HG03045 (cell line): ENCODE data around the gene SLC4A1.

Experiments
- ATAC-seq: cut with Tn5 transposase; IDR thresholded peaks from one replicate; pipeline ENCODE4 v1.9.1; 2021; ENCODE audit warnings: mild to moderate bottlenecking, moderate library complexity; ENCODE audit not compliant: unreplicated experiment

SLC4A1 gene

DNA sequence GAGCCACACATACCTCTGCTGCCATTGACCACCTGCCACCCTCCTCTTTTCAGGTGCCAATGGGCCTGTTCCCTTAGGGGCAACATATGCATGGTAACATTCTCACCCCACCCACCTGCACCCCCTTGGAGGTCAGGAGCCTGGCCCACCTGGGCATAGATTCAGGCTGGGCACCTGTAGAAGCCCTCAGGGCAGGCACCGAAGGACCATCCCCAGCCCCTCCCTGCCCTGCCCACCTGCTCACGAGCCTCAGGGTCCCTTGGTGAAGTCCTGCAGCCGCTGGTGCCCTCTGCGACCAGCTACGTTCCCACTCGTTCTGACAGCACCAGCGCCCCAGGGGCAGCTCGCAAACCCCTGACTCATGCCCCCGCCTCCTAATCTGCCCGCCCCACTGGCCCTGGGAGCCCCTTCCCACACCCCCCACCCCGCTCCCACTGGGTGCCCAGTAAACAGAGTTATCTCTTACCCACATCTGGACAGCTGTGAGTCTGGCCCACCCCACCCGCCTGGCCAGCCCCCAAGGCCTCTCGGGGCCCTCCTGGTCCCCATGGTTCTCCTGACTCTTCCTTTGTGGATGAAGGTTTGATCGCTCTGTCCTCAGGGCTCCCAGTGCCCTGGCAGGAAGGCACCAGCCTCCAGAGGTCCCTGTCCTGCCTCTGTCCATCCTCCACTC is at the start of gene SLC4A1:
TSS of gene SLC4A1 (minus strand) at position 318 of the 673 bp plus-strand sequence. CDS start 5,269 bp downstream, outside the sequence.
- no peak for ATAC-seq

DNA sequence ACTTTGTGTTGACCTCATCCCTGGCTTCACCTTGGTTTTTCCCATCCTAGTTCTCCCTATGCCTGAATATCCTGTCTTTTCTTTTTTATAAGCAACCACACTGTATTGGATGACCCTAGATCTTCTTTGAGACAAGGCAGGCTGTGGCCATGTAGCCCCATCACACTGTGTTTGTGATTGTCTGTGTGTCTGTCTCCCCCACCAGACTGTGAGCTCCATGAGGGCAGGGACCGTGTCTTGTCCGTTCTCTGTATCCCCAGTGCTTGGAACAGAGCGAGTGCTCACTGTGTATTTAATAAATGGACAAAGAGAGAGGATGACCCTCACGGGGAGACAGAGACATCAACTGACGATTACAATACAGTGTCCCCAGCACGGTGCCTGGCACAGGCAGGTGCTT is 49.6 kb upstream of the SLC4A1 start:
- no peak for ATAC-seq

DNA sequence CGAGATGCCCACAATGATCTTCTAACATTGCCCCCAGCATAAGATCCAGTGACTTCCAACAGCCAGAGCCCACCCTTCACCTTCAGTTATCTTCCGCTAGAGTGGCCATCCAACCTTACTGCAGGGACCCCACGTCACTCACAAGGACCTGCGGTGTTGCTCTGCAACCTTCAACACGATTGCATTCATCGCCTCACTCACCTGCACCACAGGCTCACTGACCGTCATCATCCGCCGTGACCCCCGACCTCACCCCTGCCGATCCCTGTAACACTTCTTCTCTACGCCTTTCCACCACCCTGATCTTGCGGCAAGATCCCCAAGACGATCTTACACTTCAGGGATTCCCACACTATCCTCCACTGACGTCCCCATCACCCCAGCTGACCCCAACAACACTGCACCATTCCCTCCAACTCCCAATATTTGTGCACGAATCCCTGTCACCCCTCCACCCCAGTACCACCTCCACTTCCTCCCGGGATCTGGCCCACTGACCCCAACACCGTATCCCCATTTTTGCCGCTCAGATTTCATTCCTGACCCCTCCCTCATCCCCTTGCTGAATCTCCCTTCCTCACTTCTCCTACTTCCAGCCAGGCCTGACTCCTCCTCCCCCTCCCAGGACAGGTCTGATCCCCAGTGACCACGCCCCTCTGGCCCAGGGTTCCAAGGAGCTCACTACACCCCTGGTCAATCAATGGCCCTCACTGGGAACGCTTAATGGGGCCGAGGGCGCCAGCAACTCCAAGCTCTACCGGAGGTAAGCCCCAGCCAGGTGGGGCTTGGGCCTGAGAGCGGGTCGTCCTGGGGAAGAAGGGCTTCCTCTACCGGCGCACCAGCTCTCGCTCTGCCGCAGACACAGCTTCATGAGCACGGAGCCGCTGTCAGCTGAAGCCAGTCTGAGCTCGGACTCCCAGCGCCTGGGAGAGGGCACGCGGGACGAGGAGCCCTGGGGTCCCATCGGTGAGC is 48.1 kb upstream of the SLC4A1 start:
- ATAC-seq = no peak

DNA sequence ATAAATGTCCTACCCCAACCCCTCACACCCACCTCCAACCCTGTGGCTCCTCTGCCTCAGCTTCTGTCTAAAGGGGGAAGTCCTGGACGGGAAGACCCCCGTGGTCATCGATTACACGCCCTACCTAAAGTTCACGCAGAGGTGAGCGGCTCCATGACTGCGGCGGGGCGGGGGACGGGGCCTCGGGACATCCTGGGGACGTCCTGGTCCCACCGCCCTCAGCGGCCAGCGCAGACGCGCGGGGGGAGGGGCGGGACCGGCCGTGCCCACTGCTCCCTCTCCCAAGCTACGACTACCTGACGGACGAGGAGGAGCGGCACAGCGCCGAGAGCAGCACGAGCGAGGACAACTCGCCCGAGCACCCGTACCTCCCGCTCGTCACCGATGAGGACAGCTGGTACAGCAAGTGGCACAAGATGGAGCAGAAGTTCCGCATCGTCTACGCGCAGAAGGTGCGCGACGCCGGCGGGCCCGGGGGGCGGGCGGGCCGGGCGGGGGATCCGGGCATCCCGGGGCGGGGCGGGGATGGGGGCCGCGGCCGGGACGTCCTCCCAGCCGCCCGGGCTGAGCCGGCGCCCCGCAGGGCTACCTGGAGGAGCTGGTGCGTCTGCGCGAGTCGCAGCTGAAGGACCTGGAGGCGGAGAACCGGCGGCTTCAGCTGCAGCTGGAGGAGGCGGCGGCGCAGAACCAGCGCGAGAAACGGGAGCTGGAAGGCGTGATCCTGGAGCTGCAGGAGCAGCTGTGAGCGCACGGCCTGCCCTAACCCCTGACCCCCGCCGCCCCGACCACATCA is 47.1 kb upstream of the SLC4A1 start:
- ATAC-seq = no peak

DNA sequence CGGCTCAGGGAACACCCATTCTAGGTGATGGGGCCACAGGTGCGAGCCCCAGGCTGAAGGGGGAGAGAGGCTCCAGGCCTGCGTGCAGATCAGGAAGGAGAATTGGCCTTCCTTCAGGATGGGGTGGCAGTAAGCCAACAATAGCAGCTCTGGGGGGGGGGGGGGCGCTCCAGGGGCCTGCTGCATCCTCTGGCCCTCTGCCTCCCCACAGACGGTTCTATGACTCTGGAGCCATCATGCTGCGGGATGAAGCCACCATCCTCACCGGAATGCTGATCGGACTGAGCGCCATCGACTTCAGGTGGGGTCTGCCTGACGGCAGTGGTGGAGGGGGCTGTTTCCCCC is 46.6 kb upstream of the SLC4A1 start:
- ATAC-seq = no peak

DNA sequence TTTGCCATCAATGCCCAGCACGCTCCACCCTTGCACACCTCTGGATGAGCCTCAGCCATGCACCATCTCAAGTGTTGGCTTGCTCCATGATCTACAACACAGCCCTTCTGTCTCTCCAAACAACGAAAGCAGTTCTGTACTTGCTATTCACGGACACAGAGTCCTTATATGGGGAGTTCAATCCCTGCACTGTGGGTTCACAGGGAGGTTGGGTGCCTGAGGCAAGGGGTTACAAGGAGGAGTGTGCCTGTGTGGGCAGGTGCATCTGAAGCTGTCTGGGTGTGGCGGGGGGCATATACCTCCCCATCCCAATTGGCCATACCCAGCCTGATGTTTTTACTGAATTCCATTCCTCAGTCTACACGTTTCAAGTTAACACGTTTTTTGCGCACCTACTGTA is 46.1 kb upstream of the SLC4A1 start:
- ATAC-seq = no peak

DNA sequence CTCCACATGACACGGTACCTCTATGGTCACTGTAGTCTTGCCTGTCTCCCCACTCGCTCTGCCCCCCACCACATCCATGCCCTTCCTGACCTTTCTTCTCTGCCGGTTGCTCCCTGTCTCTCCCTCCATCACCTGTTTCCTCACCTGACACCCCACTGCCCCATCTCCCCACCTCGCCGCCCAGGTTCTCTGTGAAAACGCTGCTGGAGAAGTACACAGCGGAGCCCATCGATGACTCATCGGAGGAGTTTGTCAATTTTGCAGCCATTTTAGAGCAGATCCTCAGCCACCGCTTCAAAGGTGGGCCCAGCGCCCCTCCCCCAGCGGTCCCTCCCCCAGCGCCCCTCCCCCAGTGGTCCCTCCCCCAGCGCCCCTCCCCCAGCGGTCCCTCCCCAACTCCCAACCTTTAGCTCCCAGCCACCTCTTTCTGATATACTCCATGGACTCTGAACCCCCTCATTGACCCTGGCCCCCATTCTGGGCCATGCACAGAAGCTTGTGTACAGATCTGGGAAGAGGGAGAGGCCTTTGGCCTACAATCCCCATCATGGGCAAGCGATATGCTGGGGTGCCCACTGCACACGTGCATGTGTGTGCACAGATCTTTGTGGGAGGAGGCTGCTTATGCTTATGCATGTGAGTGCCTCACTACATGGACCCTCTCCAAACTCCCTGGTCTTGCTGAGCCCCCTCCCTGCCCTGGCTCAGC is 44.6 kb upstream of the SLC4A1 start:
- no peak for ATAC-seq

DNA sequence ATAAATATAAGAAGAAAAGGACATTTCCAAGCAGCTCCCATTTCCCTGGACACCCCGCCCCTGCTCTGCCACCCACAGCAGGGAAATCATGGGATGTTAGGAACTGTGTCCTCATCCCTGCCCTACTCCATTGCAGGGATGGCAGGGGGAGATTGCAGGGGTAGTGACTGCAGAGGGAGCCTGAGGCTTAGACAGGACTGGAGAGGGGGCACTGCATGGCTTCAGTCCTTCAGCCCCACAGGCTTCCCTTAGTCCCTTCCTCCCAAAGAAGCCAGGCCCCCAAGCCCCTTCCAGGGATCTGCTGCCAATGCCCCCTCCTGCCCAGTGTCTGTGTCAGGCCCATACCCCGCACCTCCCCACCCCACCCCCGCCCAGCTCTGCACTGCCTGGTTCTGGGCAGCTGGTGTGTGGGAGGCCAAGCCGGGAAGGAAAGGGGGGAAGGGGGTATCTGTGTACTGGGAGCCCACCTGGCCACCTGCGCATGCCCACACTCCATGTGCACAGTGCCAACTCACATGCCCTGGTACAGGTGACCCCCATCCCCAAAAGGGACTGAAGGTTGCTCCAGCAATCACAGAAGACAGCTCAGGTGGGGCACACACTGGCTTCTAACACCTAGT is 43.7 kb upstream of the SLC4A1 start:
- no peak for ATAC-seq

DNA sequence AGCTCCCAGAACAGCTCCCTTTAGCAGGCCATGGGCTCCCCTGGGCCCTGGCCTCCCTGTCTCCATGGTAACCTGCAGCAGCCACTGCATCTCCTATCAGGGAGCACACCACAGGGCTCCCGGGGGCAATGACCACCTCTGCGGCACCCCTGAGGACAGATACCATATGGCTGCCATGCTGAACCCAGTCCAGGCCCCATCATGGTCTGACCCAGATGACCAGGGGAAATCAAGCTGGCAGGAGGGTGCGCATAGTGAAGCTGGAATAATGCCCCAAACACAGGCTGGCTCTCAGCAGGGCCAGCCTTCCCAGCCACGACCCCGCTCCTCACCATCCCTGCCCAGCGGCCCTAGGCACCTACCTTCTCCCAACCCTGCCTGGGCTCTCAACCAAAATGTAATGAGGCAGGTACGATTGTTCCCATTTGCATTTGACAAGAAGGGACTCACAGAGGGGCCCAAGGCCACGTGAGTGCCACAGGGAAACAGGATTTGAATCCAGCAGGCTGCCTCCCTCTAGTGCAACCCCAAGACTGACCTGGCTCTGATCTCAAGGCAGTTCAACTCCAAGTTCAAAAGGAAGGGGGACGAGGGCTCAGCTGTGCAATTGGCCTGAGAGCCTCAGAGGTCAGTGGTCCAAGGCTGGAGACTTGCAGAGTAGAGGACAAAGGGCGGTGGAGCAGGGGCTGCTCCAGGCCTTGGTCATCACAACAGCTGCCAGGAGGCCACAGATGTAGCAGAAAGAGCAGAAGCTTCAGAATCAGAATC is 42.9 kb upstream of the SLC4A1 start:
- no peak for ATAC-seq

DNA sequence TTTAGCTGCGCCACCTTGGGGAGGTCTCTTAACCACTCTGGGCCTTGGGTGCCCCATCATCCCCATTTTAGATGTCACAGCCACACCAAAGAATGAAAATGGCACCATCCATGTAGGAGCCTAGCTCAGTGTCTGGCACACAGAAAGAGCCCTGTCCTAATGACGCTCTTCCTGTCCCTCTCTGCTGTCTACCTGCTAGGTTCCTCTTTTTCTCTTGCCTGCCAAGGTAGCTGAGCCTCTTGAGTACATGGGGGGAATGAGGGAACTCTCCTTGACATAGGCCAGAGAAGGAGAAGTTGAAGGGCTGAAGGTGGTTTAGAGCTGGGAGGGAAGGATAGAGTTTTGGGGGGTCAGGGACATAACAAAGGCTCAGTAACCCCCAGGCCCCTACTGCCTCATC is 42.3 kb upstream of the SLC4A1 start:
- no peak for ATAC-seq

DNA sequence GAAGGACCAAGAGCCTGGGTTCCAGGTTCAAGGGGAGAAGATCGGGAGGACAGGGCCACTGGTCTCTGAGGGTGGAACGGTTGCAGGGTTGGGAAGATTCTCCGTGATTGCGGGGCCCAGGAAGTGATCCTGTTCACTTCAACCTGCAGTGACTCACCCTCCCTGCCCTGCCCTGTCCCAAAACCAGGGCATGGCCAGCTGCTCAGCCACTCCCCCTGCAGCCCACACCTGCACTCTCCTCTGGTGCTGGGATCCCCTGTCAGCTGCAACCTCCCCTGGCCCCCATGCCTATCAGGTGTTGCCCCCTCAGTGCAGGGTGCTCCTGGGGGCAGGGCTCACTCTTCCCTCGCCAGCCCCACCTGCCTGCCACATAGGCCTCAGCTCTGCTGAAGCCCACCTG is 41.5 kb upstream of the SLC4A1 start:
- ATAC-seq = no peak

DNA sequence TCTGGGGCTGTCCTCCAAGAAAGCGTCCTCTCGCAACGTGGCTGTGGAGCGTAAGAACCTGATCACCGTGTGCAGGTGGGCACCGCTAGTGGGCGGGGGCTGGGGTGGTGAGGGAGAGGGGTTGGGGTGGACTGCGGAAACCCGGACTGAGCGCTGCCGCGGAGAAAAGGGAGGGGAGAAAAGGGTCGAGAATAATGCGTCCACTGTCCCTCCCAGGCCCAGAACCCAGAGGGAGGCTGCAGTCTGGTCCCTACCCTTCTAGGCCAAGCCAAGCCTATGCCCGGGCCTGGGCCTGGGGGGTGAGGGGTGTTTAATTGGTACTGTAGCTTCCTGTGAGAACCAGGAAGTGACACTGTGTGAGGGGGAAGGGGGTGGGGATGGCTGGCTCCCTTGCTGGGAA is 40.9 kb upstream of the SLC4A1 start:
- no peak for ATAC-seq

DNA sequence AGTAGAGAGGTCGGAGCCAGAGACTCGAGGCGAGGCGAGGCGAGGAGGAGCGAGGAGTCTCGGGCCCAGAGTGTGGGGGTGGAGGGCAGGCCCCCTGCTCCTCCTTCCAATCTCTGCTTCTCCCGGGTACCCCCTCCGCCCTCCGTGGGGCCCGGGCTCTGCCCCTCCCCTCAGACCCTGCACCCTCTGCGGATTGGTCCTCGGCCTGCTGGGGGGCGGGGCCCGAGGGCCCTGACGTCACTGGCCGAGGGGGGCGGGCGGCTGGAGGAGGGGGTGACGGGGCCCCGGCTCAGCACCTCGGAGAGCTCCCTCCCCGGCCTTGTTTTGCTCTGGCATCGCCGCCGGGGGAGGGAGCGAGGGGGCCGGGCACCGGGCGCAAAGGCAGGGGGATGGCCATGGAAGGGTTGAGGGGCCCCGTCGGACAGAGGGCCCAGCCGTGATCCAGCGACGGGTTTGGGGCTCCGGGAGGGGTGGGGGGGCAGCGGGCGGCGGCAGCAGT is 40.4 kb upstream of the SLC4A1 start, which contains the start of gene RUNDC3A:
TSS of gene RUNDC3A (plus strand) at position 282 of the 499 bp plus-strand sequence. CDS start 232 bp downstream, outside the sequence.
- peak; percentile 54 for ATAC-seq

DNA sequence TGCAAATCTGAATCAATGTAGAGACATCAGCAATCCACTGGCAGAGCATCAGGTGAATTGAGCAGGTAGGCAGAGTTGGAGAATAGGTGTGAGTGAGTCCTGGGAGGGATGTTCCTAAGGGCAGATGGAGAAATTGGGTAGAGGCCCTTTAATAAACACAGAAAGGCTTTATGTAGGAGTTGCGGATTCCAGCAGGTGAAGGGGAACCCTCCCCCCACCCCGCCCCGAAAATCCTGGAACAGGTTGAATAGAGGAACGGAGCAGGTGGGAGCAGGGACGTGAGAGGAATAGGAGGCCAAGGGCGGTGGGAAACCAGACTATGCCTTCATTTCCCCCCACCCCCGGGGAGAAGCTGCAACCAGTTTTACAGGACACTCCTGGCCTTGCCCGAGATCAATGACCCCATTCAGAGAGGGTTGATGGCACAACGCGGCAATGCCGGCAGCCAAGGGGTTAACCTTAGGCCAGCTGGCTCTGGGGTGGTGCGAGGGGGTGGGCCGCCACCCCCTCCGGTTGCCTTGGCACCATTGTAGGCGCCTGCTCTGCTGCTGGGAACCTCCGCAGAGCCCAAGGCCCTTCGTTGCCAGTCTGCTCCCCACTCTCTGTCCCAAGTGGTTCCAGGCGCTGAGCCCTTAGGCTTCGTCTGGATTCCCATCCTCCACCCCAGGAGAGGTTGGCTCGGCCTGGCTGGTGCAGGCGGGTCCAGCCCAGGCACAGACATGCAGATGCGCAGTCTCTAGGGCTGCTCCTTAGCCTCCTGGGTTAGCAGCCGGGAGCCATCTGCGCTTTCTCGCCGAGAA is 39.7 kb upstream of the SLC4A1 start:
- ATAC-seq = no peak

DNA sequence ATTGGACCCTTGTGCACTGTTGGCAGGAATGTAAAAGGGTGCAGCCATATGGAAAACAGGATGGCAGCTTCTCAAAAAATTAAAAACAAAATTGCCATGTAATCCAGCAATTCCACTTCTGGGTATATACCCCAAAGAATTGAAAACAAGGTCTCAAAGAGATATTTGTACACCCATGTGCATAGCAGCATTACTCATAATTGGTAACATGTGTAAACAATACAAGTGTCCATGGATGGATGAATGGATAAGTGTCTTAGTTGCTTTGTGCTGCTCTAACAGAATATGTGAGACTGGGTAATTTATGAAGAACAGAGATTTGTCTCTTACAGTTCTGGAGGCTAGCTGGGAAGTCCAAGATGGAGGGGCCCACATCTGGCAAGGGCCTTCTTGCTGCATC is 36.7 kb upstream of the SLC4A1 start:
- no peak for ATAC-seq

DNA sequence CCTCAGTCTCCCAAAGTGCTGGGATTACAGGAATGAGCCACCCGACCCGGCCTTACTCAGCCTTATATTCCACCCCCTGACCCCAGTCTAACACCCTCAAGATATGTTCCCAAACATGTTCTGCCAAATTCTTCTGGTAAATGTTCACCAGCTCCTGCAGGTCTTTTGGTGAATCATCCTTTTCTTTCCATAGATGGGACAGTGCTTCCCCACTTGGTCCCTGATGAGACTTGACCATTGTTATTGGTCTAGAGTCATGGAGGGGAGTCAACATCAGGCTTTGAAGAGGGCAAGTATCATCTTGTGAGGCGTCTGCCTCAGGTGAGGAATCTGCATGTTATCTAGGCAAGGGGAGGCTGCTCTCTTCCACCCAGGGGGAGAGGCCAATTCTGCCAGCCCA is 30.0 kb upstream of the SLC4A1 start:
- ATAC-seq = no peak

DNA sequence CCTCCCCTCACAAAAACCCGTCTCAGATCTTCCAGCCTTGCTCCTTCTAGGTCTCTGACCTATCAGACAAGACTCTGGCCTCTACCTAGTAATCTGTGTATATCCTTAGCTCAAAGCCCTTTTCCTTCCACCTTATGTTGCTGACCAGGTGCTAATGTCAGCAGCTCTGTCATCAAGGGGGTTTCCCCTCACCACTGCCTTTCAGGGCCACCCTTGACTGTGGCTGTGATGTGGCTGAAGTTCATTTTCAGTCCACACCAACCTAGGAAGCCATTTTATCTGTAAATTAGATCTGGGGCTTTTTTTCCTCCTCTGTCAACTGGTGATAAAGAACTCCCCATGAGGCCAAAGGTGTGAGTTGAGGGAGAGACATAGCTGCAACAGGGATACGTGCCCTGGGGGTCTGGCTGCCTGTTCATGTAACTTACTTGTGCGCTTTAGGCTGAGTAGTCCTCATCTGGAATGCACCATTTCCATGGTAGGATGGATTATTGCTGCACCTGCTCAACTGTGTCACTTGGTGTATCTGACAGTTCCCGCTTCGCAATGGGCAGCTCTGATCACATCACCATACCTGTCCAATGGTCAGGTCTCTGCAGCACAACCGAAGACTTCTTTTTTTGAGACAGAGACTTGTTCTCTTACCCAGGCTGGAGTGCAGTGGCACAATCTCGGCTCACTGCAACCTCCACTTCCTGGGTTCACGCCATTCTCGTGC is 25.7 kb upstream of the SLC4A1 start:
- ATAC-seq = no peak

DNA sequence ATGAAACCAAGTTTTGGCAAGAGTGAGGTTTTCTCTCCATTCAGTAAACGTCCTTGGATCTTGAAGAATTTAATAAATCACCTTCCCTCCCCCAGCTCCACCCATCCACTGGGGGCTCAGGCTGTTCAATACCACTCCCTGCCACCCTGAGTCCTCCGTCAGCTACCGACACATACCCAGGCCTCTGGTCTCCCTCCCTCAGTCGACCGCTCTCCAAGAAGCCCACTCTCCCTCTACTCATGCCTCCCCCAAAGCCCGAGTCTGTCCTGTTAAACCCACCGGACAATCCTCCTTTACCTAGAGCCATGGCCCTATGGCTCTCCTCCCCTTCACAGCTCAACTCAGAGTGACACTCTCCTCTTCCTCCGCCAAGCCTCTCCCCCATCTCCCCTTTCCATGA is 19.7 kb upstream of the SLC4A1 start:
- no peak for ATAC-seq
